Stimulated activated CD8-positive, alpha-beta memory T cell treated with anti-CD3 and anti-CD28 coated beads, Interleukin-15, amount 100 ng/mL, for 4 hours (primary cell): ENCODE measurements around the gene PPP1CA.

Source experiments
- DNase-seq, 2 donors: peaks; one replicate each; pipeline ENCODE4 v3.0.0-alpha.2; 2020; ENCODE audit warnings: low read depth in 2 of 2

Gene PPP1CA

GRCh38 chr11:67401495-67402191 is at the start of gene PPP1CA:
TSS of gene PPP1CA (minus strand) at chr11:67401858. CDS start at chr11:67401782, 76 bp downstream.
- peak; percentile 78 to 87 for DNase-seq

GRCh38 chr11:67450796-67451657 is 49.4 kb upstream of the PPP1CA start:
- DNase-seq: no peak

DNA sequence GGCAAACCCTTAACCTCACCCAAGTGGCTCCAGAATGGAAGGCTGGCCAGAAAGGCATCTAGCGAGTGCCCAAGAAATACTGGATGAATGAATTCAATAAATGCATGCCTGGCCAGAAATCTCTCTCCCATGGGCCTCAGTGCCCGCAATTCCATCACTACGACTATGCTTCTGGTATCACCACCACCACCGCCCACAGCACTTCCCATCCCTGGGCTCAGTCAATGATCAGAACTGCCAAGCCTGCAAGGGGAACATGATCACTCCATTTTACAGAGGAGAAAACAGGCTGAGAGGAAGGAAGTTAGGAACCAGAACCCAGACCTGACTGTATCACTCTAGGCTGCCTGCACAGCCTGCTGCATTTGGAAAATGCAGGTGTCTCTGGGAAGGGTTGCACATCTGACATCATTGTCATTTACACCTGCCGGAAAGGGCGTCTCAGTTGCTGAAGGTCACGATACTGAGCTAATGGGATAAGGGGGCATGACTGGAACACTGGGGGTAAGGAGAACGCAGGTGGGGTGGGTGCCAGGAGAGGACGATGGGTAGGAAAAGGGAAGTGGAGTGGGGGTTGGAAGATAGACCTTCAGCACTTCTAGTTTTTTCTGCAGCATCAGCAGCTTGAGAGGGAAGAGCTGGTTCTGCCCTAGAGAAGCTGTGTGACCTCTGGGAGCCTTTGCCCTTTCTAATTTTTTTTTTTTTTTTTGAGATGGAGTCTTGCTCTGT is 47.6 kb upstream of the PPP1CA start:
- DNase-seq: no peak

GRCh38 chr11:67448220-67448609 is 46.6 kb upstream of the PPP1CA start:
- no peak for DNase-seq

GRCh38 chr11:67445515-67445914 is 43.9 kb upstream of the PPP1CA start:
- DNase-seq: no peak

DNA sequence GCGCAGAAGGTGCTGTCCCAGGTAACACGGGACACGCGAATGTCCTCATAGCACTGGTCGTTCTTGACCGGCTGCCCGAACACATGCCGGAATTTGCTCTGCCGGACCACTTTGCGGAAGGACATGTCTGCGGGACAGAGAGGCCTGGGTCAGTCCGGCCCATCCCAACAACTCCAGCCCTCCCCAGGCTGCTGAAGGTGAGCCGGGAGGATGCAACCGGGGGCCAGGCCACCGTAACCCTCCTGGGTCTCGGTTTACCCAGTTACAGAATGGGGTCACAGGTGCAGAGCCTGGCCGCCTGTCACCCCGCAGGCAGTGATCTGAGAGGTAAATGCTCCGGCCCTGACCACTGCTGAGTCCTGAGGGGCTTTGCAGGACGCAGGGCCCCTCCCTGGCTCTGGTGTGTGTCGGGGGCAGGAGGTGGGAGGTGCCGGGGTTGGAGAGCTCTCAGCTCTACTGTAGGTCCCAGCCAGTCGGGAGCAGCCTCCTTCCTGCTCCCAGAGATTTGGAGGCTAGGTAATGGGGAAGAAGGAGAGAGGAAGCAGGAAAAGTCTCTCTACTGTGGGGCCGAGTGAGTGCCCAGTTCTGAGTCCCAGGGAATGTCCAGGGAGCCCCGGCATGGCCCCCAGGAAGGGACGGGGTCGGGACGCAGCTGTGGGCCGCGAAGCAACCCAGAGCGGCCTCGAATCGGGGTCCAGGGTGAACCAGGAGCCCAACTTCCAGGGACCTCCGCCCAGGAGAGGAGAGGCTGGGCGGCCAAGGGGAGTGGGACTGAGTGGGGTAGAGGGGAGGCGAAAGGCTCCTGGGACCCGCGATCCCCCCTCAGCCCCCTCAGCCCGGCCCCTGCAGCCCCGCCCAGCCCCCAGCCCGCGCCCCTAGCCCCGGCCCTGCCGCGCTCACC is 41.1 kb upstream of the PPP1CA start:
- no peak for DNase-seq

- DNase-seq: no peak
Measured at GRCh38 chr11:67441731-67442351, 40.2 kb upstream of the PPP1CA start.

GRCh38 chr11:67441098-67441563 is 39.5 kb upstream of the PPP1CA start:
- no peak for DNase-seq

- no peak for DNase-seq
Measured at GRCh38 chr11:67440229-67441097, 38.8 kb upstream of the PPP1CA start.

DNA sequence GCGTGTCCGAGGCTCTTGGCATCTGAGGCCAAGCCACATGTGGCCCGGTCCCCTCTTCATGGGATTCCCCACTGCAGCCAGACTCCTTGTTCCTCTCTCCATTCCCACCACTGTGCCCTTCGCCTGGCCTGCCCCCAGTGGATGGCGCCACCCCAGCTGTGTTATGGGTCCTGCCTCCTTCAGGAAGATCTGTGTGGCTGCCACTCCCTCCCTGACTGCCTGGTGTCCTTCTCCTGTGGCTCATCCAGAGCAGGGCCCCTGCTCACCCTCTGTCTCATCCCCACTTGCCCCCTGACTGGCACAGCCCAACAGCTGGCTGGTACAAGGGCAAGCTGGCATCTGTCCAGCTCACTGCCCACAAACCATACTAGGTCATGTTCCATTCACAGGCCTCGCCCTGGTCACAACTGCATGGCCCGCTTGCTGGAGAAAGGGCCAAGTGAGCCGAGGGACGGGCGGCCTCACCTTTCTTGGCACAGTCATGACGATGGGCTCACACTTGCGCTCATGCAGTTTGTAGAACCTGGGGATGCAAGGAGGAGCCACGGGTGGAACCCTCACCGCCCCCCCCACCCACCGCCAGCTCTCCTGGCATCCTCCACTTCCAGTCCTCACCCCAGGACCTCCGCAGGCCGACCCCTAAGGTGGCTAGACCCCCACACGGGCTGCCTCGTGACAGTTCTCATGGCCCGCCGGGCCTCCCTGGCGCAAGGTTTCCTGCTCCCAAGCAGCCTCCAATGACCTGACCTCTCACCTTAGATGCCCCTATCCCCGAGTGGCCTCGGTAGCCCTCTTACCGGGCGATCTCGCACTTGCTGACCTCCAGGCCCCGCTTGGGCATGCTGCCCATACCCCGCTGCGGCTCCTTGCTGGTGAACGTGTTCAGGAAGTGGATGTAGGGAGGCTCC is 37.9 kb upstream of the PPP1CA start:
- DNase-seq: no peak

- DNase-seq: peak; percentile 50 to 51
Measured at GRCh38 chr11:67438158-67438902, 36.7 kb upstream of the PPP1CA start.

DNA sequence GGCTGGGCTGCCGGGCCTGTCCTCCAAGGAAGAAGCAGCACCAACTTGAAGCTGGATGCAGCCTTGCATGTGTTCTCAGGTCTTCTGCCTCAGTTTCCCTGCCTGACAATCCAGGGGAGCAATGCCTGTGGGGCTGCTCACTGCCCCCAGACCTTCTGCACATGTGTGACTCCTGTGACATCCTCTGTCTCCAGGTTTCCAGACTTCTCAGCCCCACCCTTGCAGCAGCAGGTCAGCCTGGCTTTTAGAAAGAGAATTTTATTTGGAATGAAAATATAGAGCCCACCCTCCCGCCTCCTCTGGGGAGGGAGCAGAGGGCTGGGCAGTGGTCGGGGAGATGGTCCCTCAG is 36.1 kb upstream of the PPP1CA start:
- no peak for DNase-seq

DNA sequence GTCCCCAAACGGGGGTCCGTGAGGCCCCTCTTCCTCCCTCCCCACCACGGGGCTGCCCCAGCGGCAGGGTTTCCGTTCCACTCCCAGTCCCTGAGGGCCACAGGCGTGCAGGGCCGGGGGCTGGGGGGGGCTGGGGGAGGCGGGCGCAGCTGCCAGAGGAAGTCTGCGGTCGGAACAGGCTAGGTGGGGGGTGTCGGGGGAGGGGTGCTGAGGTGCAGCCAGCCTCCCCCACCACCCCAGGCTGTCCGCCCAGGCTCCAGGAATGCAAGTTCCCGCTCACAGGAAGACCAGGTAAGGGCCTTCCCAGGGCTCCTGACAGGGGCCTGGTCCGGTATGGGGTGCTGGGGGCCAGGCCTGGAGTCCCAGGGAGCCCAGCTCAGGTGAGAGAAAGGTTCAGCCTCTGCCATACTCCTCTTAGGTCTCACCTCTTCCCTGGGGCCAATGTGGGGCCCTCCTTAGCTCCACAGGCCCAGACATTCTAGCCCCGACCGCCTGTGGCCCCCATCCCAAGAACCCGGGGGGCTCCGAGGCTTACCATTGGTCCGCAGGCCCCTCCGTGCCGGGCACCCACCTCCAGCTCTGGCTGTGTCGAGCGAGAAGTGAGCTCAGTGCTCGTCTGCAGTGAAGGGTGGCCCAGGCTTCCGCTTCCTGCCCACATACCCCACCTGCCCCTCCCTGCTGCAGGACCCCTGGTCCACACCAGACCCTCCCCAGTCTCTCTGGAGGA is 35.6 kb upstream of the PPP1CA start, which contains the start of gene PTPRCAP:
PTPRCAP (minus strand) TSS at position 601 of the 727 bp plus-strand sequence; CDS start at position 538, 63 bp downstream.
- peak; percentile 57 to 60 for DNase-seq

DNA sequence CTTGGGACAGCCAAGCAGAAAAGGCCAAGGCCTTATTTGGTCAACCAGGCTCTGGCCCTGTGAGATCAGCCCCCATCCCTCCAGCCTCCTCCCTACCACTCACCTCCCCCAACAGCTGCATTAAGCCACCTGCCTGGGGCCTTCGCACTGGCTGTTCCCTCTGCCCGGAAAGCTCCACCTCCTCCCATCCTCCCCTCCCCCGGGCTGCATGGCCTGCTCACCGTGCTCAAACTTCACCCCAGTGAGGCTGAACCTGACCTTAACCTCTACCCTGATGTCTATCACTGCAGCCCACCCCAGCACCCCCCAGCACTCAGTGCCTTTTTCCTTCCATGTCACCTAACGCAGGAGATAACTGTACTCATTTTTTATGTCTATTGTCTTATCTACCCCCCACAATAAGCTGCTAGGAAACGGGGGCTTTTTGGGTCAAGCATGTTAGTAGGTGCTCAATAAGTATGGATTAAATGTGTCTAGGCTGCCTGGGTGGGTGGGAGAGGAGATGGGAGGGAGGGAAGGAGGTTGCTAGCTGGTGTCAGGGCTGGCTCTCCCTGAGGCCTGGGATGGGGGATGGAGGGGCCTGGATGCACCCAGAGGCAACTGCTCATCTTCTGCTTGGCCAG is 34.9 kb upstream of the PPP1CA start:
- DNase-seq: peak in 1 of 2 donors; percentile 35

DNA sequence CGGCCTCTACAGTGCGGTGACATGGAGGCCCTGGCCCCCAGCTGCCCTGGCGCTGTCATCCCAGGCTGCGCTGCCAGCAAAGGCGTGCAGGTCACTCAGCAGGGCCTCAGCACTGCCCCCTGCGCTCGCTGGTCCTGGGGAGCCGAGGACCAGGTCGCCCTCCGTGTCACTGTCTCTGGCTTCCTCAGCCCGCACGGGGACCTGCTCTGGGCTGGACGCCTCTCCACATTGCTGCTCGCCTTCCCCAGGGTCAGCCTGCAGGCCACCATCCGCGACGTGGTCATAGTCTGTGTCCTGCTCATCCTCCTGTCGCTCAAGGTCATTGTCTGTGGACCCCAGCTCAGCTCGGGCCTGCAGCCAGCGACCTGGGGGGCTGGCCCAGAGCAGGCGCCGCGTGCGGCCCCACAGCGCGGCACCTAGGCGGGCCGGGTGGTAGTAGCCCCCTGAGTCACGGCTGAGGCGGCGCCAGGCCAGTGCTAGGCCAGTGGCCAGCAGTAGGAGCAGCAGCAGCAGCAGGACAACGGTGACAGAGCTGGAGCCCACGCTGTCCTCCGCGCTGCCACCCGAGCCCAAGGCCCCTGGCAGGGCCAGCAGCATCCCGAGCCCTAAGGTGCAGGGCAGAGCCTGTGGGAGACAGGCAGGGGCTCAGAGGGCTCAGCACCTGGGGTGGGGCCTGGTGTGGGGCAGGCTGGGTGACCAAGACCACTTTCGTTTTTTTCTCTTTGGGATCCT is 34.2 kb upstream of the PPP1CA start:
- no peak for DNase-seq
